Naive thymus-derived CD8-positive, alpha-beta T cell (primary cell): Measurements from ENCODE around the gene GTF3C5. TPM values are rescaled to one million over a fixed set of nuclear protein-coding genes. Genes with fewer than 3 reads are reported as not detected.
"Not testable (repeated sequence)": the region's sequence is repeated elsewhere in the genome, so short reads cannot be mapped to it uniquely, and the experiment has no call there.

Source experiments
- ATAC-seq, 2 donors: fragments of 150-1000 bp; cut with Tn5 transposase in 1 of 2; sonication (Bioruptor Pico), chemical (Tn5 transposase) in 1 of 2; 1 replicate in 1 of 2; 2 replicates in 1 of 2; pipeline ENCODE4 v1.10.0; 2021; ENCODE audit warnings: mild to moderate bottlenecking in 2 of 2, moderate library complexity in 2 of 2
- POLR2A ChIA-PET: fragments of 350-600 bp; sonication (Branson Sonifier 250); formaldehyde crosslinking; loops from one replicate; lab custom pipeline; 2021; ENCODE audit warnings: antibody characterized with exemption; lab: Charles Lee
- DNase-seq, 10 donors: peaks; one replicate each; pipeline versions ENCODE4 v3.0.0 to v3.0.0-alpha.2; 2020 to 2022
- H3K27ac Mint-ChIP-seq, 10 donors: one replicate each; pipeline ENCODE4 v1.8.0; 2020 to 2022; ENCODE audit warnings: mild to moderate bottlenecking in 10 of 10, mixed read lengths in 10 of 10, moderate library complexity in 4 of 10, inconsistent platforms in 1 of 10
- H3K27me3 Mint-ChIP-seq, 5 donors: one replicate each; pipeline ENCODE4 v1.8.0; 2021 to 2022; ENCODE audit warnings: mixed read lengths in 5 of 5
- H3K36me3 Mint-ChIP-seq, 3 donors: one replicate each; pipeline ENCODE4 v1.8.0; 2020 to 2022; ENCODE audit warnings: mixed read lengths in 3 of 3, mild to moderate bottlenecking in 2 of 3, inconsistent platforms in 1 of 3
- H3K4me1 Mint-ChIP-seq, 4 donors: one replicate each; pipeline ENCODE4 v1.8.0; 2021 to 2022; ENCODE audit warnings: mixed read lengths in 4 of 4
- H3K4me3 Mint-ChIP-seq, 10 donors: one replicate each; pipeline ENCODE4 v1.8.0; 2020 to 2022; ENCODE audit warnings: mild to moderate bottlenecking in 10 of 10, mixed read lengths in 10 of 10, moderate library complexity in 6 of 10, inconsistent platforms in 1 of 10
- H3K9me3 Mint-ChIP-seq, 9 donors: one replicate each; pipeline ENCODE4 v1.8.0; 2020 to 2022; ENCODE audit warnings: mixed read lengths in 9 of 9, mild to moderate bottlenecking in 3 of 9, inconsistent platforms in 1 of 9, moderate library complexity in 1 of 9
- polyA plus RNA-seq, 3 donors: library from polyadenylated mRNA; unstranded; fragments of 300-500 nt; fragmentation: Illumina TruSeq; gene quantifications; one replicate each; pipeline ENCODE4 v1.2.3, GENCODE V29; 2021
- total RNA-seq, 8 experiments: library from RNA in 2 of 8; stranded (reverse) in 2 of 8; gene quantifications; one replicate each; pipeline ENCODE4 v1.2.3 and lab custom pipeline; 2021 to 2026

Gene GTF3C5
- total and polyA plus RNA-seq, 5 experiments from 2014 or later: 33.7 to 81.2 (median 40.1) TPM

DNA sequence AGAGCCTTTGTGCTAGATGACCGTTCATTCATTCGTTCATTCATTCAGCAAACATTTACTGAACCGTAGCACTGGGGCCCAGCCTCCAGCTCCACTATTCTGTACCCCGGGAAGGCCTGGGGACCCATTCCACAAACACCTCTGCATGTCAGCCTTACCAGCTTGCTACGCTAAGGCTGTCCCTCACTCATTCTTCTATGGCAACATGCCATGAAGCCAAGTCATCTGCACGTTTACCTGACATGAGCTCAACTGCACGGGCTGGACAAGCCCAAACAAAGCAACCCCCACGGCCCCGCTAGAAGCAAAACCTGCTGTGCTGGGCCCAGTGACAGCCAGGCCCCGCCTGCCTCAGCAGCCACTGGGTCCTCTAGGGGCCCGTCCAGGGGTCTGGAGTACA is 37.0 kb downstream of the GTF3C5 start:
- no peaks in the 10 kb centered on the region for H3K9me3 Mint-ChIP-seq
- peaks cover 0 to 3% (median 0%) of the 10 kb centered on the region in 4 donors for H3K4me1 Mint-ChIP-seq
- DNase-seq: no peak
- no peaks in the 10 kb centered on the region for H3K36me3 Mint-ChIP-seq
- no peaks in the 10 kb centered on the region for H3K27me3 Mint-ChIP-seq
- no peak overlapping the region for H3K4me3 Mint-ChIP-seq
- POLR2A ChIA-PET: no interaction called here
- peak overlapping the region in 1 of 10 donors; percentile 12 for H3K27ac Mint-ChIP-seq
- ATAC-seq: no peak

DNA sequence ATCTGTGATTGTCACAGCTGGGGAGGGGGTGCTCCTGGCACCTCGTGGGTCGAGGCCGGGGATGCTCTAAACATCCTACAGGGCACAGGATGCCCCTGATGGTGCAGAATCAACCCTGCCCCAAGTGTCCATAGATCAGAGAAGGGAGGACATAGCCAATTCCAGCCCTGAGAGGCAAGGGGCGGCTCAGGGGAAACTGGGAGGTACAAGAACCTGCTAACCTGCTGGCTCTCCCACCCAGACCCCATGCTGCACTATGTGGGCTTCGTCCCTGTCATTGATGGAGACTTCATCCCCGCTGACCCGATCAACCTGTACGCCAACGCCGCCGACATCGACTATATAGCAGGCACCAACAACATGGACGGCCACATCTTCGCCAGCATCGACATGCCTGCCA is 37.6 kb downstream of the GTF3C5 start:
- H3K27ac Mint-ChIP-seq, POLR2A ChIA-PET, DNase-seq, H3K9me3 Mint-ChIP-seq, H3K4me1 Mint-ChIP-seq, ATAC-seq, H3K27me3 Mint-ChIP-seq, H3K36me3 Mint-ChIP-seq, H3K4me3 Mint-ChIP-seq: not testable (repeated sequence)

DNA sequence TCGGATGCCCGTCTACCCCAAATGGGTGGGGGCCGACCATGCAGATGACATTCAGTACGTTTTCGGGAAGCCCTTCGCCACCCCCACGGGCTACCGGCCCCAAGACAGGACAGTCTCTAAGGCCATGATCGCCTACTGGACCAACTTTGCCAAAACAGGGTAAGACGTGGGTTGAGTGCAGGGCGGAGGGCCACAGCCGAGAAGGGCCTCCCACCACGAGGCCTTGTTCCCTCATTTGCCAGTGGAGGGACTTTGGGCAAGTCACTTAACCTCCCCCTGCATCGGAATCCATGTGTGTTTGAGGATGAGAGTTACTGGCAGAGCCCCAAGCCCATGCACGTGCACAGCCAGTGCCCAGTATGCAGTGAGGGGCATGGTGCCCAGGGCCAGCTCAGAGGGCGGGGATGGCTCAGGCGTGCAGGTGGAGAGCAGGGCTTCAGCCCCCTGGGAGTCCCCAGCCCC is 39.7 kb downstream of the GTF3C5 start:
- not testable (repeated sequence) for DNase-seq, H3K4me3 Mint-ChIP-seq

DNA sequence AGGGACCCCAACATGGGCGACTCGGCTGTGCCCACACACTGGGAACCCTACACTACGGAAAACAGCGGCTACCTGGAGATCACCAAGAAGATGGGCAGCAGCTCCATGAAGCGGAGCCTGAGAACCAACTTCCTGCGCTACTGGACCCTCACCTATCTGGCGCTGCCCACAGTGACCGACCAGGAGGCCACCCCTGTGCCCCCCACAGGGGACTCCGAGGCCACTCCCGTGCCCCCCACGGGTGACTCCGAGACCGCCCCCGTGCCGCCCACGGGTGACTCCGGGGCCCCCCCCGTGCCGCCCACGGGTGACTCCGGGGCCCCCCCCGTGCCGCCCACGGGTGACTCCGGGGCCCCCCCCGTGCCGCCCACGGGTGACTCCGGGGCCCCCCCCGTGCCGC is 40.2 kb downstream of the GTF3C5 start:
- DNase-seq, H3K27me3 Mint-ChIP-seq, H3K4me1 Mint-ChIP-seq, H3K36me3 Mint-ChIP-seq, H3K27ac Mint-ChIP-seq, ATAC-seq, H3K9me3 Mint-ChIP-seq, H3K4me3 Mint-ChIP-seq, POLR2A ChIA-PET: not testable (repeated sequence)

More for the DNA sequence above, 39.7 kb downstream of the GTF3C5 start:
- H3K4me1 Mint-ChIP-seq, POLR2A ChIA-PET, ATAC-seq, H3K36me3 Mint-ChIP-seq, H3K27me3 Mint-ChIP-seq, H3K9me3 Mint-ChIP-seq: not testable (repeated sequence)
- H3K27ac Mint-ChIP-seq: peak overlapping the region in 1 of 10 donors; percentile 48

DNA sequence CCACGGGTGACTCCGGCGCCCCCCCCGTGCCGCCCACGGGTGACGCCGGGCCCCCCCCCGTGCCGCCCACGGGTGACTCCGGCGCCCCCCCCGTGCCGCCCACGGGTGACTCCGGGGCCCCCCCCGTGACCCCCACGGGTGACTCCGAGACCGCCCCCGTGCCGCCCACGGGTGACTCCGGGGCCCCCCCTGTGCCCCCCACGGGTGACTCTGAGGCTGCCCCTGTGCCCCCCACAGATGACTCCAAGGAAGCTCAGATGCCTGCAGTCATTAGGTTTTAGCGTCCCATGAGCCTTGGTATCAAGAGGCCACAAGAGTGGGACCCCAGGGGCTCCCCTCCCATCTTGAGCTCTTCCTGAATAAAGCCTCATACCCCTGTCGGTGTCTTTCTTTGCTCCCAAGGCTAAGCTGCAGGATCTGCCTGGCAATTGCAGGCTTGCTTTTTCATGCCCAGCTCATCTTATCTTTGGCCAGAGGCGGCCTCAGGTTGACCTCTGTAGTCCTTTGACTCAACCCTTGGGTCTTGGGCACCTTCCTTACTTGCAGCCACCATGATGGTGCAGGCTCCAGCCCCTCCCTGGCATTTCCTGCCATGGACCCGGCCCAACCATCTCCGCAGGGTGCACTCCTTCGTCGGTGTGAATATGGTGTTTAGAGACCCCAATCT is 40.8 kb downstream of the GTF3C5 start:
- no peak overlapping the region for H3K4me3 Mint-ChIP-seq
- DNase-seq (no peak), ATAC-seq (no peak)
- H3K27ac Mint-ChIP-seq: peak overlapping the region in 1 of 10 donors; percentile 46
- no peaks in the 10 kb centered on the region for H3K36me3 Mint-ChIP-seq
- peaks cover 0 to 1% (median 0%) of the 10 kb centered on the region in 5 donors for H3K27me3 Mint-ChIP-seq
- no peaks in the 10 kb centered on the region for H3K4me1 Mint-ChIP-seq
- POLR2A ChIA-PET: no interaction called here
- H3K9me3 Mint-ChIP-seq: no peaks in the 10 kb centered on the region

DNA sequence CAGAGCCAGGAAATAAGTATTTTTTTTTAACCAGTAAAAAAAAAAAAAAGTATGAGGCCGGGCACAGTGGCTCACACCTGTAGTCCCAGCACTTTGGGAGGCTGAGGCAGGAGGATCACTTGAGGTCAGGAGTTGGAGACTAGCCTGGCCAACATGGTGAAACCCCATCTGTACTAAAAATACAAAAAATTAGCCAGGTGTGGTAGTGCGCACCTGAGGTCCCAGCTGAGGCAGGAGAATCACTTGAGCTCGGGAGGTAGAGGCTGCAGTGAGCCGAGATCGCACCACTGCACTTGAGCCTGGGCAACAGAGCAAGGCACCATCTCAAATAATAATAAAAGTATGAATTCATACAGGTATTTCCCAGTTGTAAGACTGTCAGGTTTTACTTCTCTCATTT is 41.4 kb downstream of the GTF3C5 start:
- ATAC-seq, H3K9me3 Mint-ChIP-seq, H3K27ac Mint-ChIP-seq, H3K27me3 Mint-ChIP-seq, H3K4me1 Mint-ChIP-seq, H3K4me3 Mint-ChIP-seq, H3K36me3 Mint-ChIP-seq, POLR2A ChIA-PET, DNase-seq: not testable (repeated sequence)

DNA sequence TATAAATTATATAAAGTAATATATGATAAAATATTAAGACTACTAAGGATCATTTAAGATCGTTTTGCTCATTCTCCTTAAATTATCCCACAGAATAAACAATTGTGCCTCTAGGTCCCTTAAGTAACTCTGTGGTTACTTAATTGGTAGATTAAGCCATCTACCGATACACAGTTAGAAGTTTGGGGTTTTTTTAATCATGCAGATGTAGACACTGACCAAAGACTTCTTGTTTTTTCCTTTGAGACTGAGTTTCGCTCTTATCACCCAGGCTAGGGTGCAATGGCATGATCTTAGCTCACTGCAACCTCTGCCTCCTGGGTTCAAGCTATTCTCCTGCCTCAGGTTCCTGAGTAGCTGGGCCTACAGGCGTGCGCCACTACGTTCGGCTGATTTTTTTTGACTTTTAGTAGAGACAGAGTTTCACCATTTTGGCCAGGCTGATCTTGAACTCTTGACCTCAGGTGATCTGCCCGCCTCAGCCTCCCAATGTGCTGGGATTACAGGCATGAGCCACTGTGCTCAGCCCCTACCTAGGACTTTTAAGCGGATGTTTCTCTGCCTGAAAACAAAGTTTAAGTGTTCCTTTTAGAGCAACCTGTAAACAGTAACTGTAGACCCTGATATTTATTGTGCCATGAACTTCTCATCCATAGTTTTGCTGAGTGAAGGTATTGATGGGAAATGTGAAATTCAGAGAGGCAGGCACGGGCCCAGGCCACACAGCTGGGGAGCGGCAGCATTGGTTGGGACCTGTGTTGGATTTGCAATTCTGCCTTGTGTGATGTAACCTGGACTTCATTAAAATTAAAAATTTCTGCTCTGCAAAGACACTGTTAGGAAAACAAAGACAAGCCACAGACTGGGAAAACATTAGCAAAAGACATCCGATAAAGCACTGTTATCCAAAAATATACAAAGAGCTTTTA is 42.6 kb downstream of the GTF3C5 start:
- no peak for ATAC-seq
- H3K4me1 Mint-ChIP-seq: no peaks in the 10 kb centered on the region
- H3K36me3 Mint-ChIP-seq: no peaks in the 10 kb centered on the region
- POLR2A ChIA-PET: no interaction called here
- DNase-seq: no peak
- peak overlapping the region in 1 of 10 donors; percentile 29 for H3K27ac Mint-ChIP-seq
- H3K4me3 Mint-ChIP-seq: no peak overlapping the region
- peaks cover 0 to 1% (median 0%) of the 10 kb centered on the region in 5 donors for H3K27me3 Mint-ChIP-seq
- H3K9me3 Mint-ChIP-seq: no peaks in the 10 kb centered on the region

DNA sequence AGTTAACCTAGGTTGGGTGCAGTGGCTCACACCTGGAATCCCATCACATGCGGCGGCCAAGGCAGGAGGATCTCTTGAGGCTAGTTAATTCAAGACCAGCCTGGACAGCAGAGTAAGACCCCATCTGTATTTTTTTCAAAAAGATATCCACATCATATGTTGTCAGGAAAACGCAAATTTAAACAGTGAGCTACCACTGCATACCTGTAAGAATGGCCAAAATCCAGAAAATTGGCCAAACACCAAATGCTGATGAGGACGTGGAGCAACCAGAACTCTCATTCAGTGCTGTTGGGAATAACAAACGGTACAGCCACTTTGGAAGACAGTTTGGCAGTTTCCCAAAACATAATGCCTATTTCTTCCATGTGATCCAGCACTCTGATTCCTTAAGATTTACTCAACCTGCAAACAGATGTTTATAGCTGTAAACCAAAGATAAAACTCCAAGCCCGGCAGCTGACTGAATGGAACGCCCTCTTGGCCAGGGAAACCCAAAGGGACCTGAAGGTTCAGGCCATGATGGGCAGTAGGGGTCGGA is 43.4 kb downstream of the GTF3C5 start:
- H3K9me3 Mint-ChIP-seq: no peaks in the 10 kb centered on the region

DNA sequence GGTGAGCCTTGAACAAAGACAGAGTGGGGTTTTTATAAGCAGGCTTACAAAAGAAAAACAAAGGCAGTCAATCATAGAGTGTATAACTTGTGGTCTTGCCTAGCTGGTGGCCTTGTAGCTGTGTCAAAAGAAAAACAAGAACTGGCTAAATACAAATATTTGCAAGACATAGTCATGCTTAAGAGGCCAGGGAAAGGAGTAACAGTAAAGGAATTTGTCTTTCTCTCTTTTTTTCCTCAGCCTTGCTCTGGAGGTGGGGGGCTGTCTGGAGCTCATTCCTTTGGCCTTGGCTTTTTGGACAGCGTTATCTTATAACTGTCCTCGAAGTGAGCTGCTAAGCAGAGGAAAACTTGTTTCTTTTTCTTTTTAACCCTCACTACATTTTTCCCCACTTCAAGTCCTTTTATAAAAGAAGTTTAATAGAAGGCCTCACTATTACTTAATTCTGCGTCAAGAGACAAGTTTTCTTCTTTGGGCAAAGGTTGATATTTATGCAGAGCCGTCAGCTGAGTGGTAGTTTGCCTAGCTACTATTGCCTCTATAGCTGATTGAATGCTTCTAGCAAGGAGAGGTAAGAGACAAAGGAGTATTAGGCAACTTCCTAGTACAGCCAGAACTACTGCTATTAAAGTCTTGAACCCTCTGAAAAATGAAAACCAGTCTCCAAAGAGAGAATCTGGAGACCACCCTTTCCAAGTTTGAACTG is 45.3 kb downstream of the GTF3C5 start:
- Mint-ChIP-seq H3K4me3 (no peak overlapping the region), H3K4me1 (no peaks in the 10 kb centered on the region), H3K9me3 (no peaks in the 10 kb centered on the region), H3K27ac (no peak overlapping the region), H3K27me3 (peaks cover 0 to 7% (median 1%) of the 10 kb centered on the region in 5 donors), H3K36me3 (no peaks in the 10 kb centered on the region)
- DNase-seq (no peak), ATAC-seq (no peak)
- POLR2A ChIA-PET: no interaction called here

More for the DNA sequence above, 43.4 kb downstream of the GTF3C5 start:
- Mint-ChIP-seq H3K36me3 (no peaks in the 10 kb centered on the region), H3K4me3 (no peak overlapping the region), H3K27me3 (peaks cover 0 to 1% (median 0%) of the 10 kb centered on the region in 5 donors), H3K27ac (no peak overlapping the region), H3K4me1 (no peaks in the 10 kb centered on the region)
- POLR2A ChIA-PET: no interaction called here
- DNase-seq (no peak), ATAC-seq (no peak)

DNA sequence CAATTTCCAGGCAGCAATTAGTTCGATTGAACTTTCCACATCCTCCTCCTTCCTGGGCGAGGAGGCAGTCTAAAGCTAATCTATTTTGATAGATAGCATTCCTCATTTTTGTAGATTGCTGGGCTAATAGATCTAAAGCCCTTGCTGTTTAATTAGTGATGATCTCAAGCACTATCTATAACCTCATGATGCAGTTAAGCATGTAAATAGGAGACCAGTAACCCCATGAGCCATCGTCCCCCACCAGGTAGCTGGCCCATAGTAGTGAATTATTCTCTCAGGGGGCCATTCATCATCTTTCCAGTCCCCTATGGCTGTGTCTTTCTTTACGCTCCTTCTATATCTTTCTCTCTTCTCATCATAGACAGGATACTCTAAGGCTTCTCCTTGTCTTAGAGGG is 45.9 kb downstream of the GTF3C5 start:
- Mint-ChIP-seq H3K27ac (peak overlapping the region in 1 of 10 donors; percentile 35), H3K4me1 (no peaks in the 10 kb centered on the region), H3K4me3 (no peak overlapping the region), H3K27me3 (peaks cover 0 to 7% (median 3%) of the 10 kb centered on the region in 5 donors), H3K36me3 (no peaks in the 10 kb centered on the region), H3K9me3 (no peaks in the 10 kb centered on the region)
- POLR2A ChIA-PET: no interaction called here
- no peak for ATAC-seq
- DNase-seq: no peak

DNA sequence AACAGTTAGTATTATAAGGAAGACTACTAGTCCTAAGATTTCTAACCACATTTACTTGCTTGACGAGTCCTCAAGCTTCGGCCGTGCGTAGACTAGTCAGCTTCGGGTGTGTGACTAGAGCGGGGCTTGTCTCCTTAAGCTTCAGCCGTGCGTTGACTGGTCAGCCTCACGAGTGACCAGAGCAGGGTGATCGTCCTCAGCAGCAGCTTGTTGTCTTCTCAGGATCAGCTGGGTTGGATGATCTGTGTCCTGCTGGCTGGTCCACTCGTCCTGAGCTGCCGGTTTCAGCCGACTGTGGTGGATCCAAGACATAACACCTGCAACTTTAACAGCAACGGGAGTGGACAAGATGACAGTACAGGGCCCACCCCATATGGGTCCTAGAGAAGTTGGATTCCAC is 47.7 kb downstream of the GTF3C5 start:
- no peak for DNase-seq
- Mint-ChIP-seq H3K27ac (no peak overlapping the region), H3K4me1 (no peaks in the 10 kb centered on the region), H3K27me3 (peaks cover 0 to 7% (median 5%) of the 10 kb centered on the region in 5 donors), H3K4me3 (no peak overlapping the region), H3K36me3 (no peaks in the 10 kb centered on the region), H3K9me3 (no peaks in the 10 kb centered on the region)
- ATAC-seq: no peak
- POLR2A ChIA-PET: no interaction called here

DNA sequence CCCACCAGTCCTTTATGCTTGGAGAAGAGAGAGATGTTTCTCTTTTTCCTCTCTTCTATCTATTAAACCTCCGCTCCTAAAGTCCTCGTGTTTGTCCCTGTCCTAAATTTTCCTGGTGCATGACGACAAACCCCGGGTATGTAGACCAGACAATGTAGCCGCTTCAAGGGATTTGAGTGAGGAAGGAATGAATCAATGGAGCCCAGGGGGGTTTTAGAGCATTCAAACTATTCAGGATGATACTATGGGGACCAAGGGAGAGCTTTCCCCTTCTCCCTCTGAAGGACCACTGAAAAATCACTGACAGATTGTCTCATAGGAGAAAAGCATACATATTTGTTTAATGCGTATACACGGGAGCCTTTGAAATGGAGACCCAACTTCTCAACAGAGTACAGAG is 49.4 kb downstream of the GTF3C5 start:
- no peaks in the 10 kb centered on the region for H3K9me3 Mint-ChIP-seq
- H3K36me3 Mint-ChIP-seq: no peaks in the 10 kb centered on the region
- no peak overlapping the region for H3K4me3 Mint-ChIP-seq
- ATAC-seq: no peak
- no peak for DNase-seq
- POLR2A ChIA-PET: no interaction called here
- H3K4me1 Mint-ChIP-seq: no peaks in the 10 kb centered on the region
- H3K27ac Mint-ChIP-seq: no peak overlapping the region
- H3K27me3 Mint-ChIP-seq: peaks cover 0 to 7% (median 4%) of the 10 kb centered on the region in 5 donors
